Measurements from ENCODE around the gene GIMAP2. TPM values are rescaled to one million over a fixed set of nuclear protein-coding genes. Genes with fewer than 3 reads are reported as not detected.
"Not testable (repeated sequence)": the region's sequence is repeated elsewhere in the genome, so short reads cannot be mapped to it uniquely, and the experiment has no call there.

GIMAP2 gene
- total and polyA plus RNA-seq, 2 donors (not counting 1 experiment from before 2014, with no cell fraction given) = 1.4 to 13.9 TPM

GRCh38 chr7:150675714-150676113, 9.8 kb upstream of the GIMAP2 start:
- H3K36me3 ChIP-seq (ENCODE audit: control insufficient read depth, insufficient read depth, low read length) = no peaks in the 10 kb centered on the region
- no peak overlapping the region for H2AFZ ChIP-seq (ENCODE audit: low read length)
- no peak overlapping the region for H3K4me2 ChIP-seq (ENCODE audit: extremely low read depth, insufficient read depth, low read length)
- no peak overlapping the region for H3K4me3 ChIP-seq (replicated peaks in 1 of 4; ENCODE audit: control extremely low read depth in 1 of 4, insufficient read depth in 1 of 4, low read depth in 3 of 4, low read length in 4 of 4)
- TF ChIP-seq EZH2 (IDR thresholded peaks at IDR 0.05; ENCODE audit: low read length, missing control alignments) = no peak
- TF ChIP-seq, protein P1, sequence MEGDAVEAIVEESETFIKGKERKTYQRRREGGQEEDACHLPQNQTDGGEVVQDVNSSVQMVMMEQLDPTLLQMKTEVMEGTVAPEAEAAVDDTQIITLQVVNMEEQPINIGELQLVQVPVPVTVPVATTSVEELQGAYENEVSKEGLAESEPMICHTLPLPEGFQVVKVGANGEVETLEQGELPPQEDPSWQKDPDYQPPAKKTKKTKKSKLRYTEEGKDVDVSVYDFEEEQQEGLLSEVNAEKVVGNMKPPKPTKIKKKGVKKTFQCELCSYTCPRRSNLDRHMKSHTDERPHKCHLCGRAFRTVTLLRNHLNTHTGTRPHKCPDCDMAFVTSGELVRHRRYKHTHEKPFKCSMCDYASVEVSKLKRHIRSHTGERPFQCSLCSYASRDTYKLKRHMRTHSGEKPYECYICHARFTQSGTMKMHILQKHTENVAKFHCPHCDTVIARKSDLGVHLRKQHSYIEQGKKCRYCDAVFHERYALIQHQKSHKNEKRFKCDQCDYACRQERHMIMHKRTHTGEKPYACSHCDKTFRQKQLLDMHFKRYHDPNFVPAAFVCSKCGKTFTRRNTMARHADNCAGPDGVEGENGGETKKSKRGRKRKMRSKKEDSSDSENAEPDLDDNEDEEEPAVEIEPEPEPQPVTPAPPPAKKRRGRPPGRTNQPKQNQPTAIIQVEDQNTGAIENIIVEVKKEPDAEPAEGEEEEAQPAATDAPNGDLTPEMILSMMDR (conservative IDR thresholded peaks at IDR 0.05 in 1 of 2, IDR thresholded peaks at IDR 0.05 in 1 of 2; ENCODE audit: low read depth in 1 of 2, low read length in 2 of 2) = no peak
- H3K27ac ChIP-seq (ENCODE audit: insufficient read depth, low read length) = no peak overlapping the region
- H3K4me1 ChIP-seq (ENCODE audit: control insufficient read depth, extremely low read depth, insufficient read depth, low read length) = no peaks in the 10 kb centered on the region
- no peaks in the 10 kb centered on the region for H4K20me1 ChIP-seq (ENCODE audit: control insufficient read depth, extremely low read depth, insufficient read depth, low read length)
- no peaks in the 10 kb centered on the region for H3K27me3 ChIP-seq (ENCODE audit: control insufficient read depth, insufficient read depth, low read length)
- DNase-seq (ENCODE audit: low read depth in 2 of 2) = no peak
- no peaks in the 10 kb centered on the region for H3K9me3 ChIP-seq (ENCODE audit: control insufficient read depth, insufficient read depth, low read depth, low read length)
- H3K79me2 ChIP-seq (ENCODE audit: control insufficient read depth, insufficient read depth, low read length) = no peaks in the 10 kb centered on the region
- no peak overlapping the region for H3K9ac ChIP-seq (ENCODE audit: insufficient read depth, low read length)

- H3K27ac ChIP-seq (ENCODE audit: insufficient read depth, low read length); H3K4me3 ChIP-seq (replicated peaks in 1 of 4; ENCODE audit: control extremely low read depth in 1 of 4, insufficient read depth in 1 of 4, low read depth in 3 of 4, low read length in 4 of 4); H2AFZ ChIP-seq (ENCODE audit: low read length); H3K9me3 ChIP-seq (ENCODE audit: control insufficient read depth, insufficient read depth, low read depth, low read length); H3K79me2 ChIP-seq (ENCODE audit: control insufficient read depth, insufficient read depth, low read length); H3K36me3 ChIP-seq (ENCODE audit: control insufficient read depth, insufficient read depth, low read length); H4K20me1 ChIP-seq (ENCODE audit: control insufficient read depth, extremely low read depth, insufficient read depth, low read length); H3K4me2 ChIP-seq (ENCODE audit: extremely low read depth, insufficient read depth, low read length); DNase-seq (ENCODE audit: low read depth in 2 of 2); H3K4me1 ChIP-seq (ENCODE audit: control insufficient read depth, extremely low read depth, insufficient read depth, low read length); H3K9ac ChIP-seq (ENCODE audit: insufficient read depth, low read length); H3K27me3 ChIP-seq (ENCODE audit: control insufficient read depth, insufficient read depth, low read length): not testable (repeated sequence)
Observed at GRCh38 chr7:150676276-150676675, 9.2 kb upstream of the GIMAP2 start.

GRCh38 chr7:150676854-150677253, 8.7 kb upstream of the GIMAP2 start:
- H3K36me3 ChIP-seq (ENCODE audit: control insufficient read depth, insufficient read depth, low read length); H3K4me3 ChIP-seq (replicated peaks in 1 of 4; ENCODE audit: control extremely low read depth in 1 of 4, insufficient read depth in 1 of 4, low read depth in 3 of 4, low read length in 4 of 4); H3K9me3 ChIP-seq (ENCODE audit: control insufficient read depth, insufficient read depth, low read depth, low read length); H3K27me3 ChIP-seq (ENCODE audit: control insufficient read depth, insufficient read depth, low read length); H3K79me2 ChIP-seq (ENCODE audit: control insufficient read depth, insufficient read depth, low read length); DNase-seq (ENCODE audit: low read depth in 2 of 2); H3K4me2 ChIP-seq (ENCODE audit: extremely low read depth, insufficient read depth, low read length); H3K9ac ChIP-seq (ENCODE audit: insufficient read depth, low read length); H4K20me1 ChIP-seq (ENCODE audit: control insufficient read depth, extremely low read depth, insufficient read depth, low read length); H3K4me1 ChIP-seq (ENCODE audit: control insufficient read depth, extremely low read depth, insufficient read depth, low read length); H3K27ac ChIP-seq (ENCODE audit: insufficient read depth, low read length); H2AFZ ChIP-seq (ENCODE audit: low read length): not testable (repeated sequence)

- H3K79me2 ChIP-seq (ENCODE audit: control insufficient read depth, insufficient read depth, low read length); H3K9ac ChIP-seq (ENCODE audit: insufficient read depth, low read length); H3K9me3 ChIP-seq (ENCODE audit: control insufficient read depth, insufficient read depth, low read depth, low read length); H3K36me3 ChIP-seq (ENCODE audit: control insufficient read depth, insufficient read depth, low read length); H3K27ac ChIP-seq (ENCODE audit: insufficient read depth, low read length); DNase-seq (ENCODE audit: low read depth in 2 of 2); H3K27me3 ChIP-seq (ENCODE audit: control insufficient read depth, insufficient read depth, low read length); H4K20me1 ChIP-seq (ENCODE audit: control insufficient read depth, extremely low read depth, insufficient read depth, low read length); H3K4me1 ChIP-seq (ENCODE audit: control insufficient read depth, extremely low read depth, insufficient read depth, low read length); H2AFZ ChIP-seq (ENCODE audit: low read length); H3K4me2 ChIP-seq (ENCODE audit: extremely low read depth, insufficient read depth, low read length); H3K4me3 ChIP-seq (replicated peaks in 1 of 4; ENCODE audit: control extremely low read depth in 1 of 4, insufficient read depth in 1 of 4, low read depth in 3 of 4, low read length in 4 of 4): not testable (repeated sequence)
Observed at GRCh38 chr7:150678601-150679000, 6.9 kb upstream of the GIMAP2 start.

DNA sequence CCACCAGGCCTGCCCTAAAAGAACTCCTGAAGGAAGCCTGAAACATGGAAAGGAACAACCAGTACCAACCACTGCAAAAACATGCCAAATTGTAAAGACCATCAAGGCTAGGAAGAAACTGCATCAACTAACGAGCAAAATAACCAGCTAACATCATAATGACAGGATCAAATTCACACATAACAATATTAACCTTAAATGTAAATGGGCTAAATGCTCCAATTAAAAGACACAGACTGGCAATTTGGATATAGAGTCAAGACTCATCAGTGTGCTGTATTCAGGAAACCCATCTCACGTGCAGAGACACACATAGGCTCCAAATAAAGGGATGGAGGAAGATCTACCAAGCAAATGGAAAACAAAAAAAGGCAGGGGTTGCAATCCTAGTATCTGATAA, 5.1 kb upstream of the GIMAP2 start:
- H2AFZ ChIP-seq (ENCODE audit: low read length); H4K20me1 ChIP-seq (ENCODE audit: control insufficient read depth, extremely low read depth, insufficient read depth, low read length); H3K79me2 ChIP-seq (ENCODE audit: control insufficient read depth, insufficient read depth, low read length); H3K27ac ChIP-seq (ENCODE audit: insufficient read depth, low read length); H3K27me3 ChIP-seq (ENCODE audit: control insufficient read depth, insufficient read depth, low read length); H3K36me3 ChIP-seq (ENCODE audit: control insufficient read depth, insufficient read depth, low read length); H3K9me3 ChIP-seq (ENCODE audit: control insufficient read depth, insufficient read depth, low read depth, low read length); H3K4me1 ChIP-seq (ENCODE audit: control insufficient read depth, extremely low read depth, insufficient read depth, low read length); H3K4me3 ChIP-seq (replicated peaks in 1 of 4; ENCODE audit: control extremely low read depth in 1 of 4, insufficient read depth in 1 of 4, low read depth in 3 of 4, low read length in 4 of 4); H3K4me2 ChIP-seq (ENCODE audit: extremely low read depth, insufficient read depth, low read length); H3K9ac ChIP-seq (ENCODE audit: insufficient read depth, low read length); DNase-seq (ENCODE audit: low read depth in 2 of 2): not testable (repeated sequence)

All from fibroblast of lung (primary cell).